Neuronal stem cell (in vitro differentiated cells): Measurements from ENCODE around the gene MICAL3.

Source experiments
- DNase-seq: peaks from one replicate; pipeline ENCODE4 v3.0.0-alpha.2; 2013; ENCODE audit warnings: low spot score
- H2AFZ ChIP-seq: one replicate; pipeline ENCODE4 v1.6.1; 2013; ENCODE audit warnings: mild to moderate bottlenecking, low read length, inconsistent platforms
- H2AK5ac ChIP-seq: 2 replicates; pipeline ENCODE4 v1.6.1; 2013; ENCODE audit warnings: low read depth, mild to moderate bottlenecking, inconsistent platforms, low read length, moderate library complexity, mixed read lengths
- H2BK120ac ChIP-seq: 2 replicates; pipeline ENCODE4 v1.6.1; 2013; ENCODE audit warnings: low read depth, mild to moderate bottlenecking, inconsistent platforms, low read length, moderate library complexity, mixed read lengths
- H2BK12ac ChIP-seq: one replicate; pipeline ENCODE4 v1.6.1; 2013; ENCODE audit warnings: low read length, inconsistent platforms
- H2BK15ac ChIP-seq: 2 replicates; pipeline ENCODE4 v1.6.1; 2013; ENCODE audit warnings: mild to moderate bottlenecking, low read length, inconsistent platforms, mixed read lengths
- H2BK5ac ChIP-seq: one replicate; pipeline ENCODE4 v1.6.1; 2013; ENCODE audit warnings: inconsistent platforms, mild to moderate bottlenecking, low read length, moderate library complexity
- H3K14ac ChIP-seq: one replicate; pipeline ENCODE4 v1.6.1; 2013; ENCODE audit warnings: low read length, inconsistent platforms
- H3K18ac ChIP-seq: 2 replicates; pipeline ENCODE4 v1.6.1; 2013; ENCODE audit warnings: low read length, inconsistent platforms
- H3K23ac ChIP-seq: 2 replicates; pipeline ENCODE4 v1.6.1; 2013; ENCODE audit warnings: low read depth, mild to moderate bottlenecking, mixed read lengths, low read length, inconsistent platforms; ENCODE audit not compliant: poor library complexity
- H3K27ac ChIP-seq: replicated peaks from 3 replicates; pipeline ENCODE4 v1.5.1; 2013; ENCODE audit warnings: low read length, inconsistent platforms
- H3K27me3 ChIP-seq, 3 experiments: 2 replicates each; pipeline ENCODE4 v1.6.1; 2013; ENCODE audit warnings: low read length in 3 of 3, mild to moderate bottlenecking in 2 of 3, inconsistent platforms in 1 of 3, low read depth in 1 of 3, mixed read lengths in 1 of 3, moderate library complexity in 1 of 3; ENCODE audit not compliant: control insufficient read depth in 3 of 3, insufficient read depth in 3 of 3
- H3K36me3 ChIP-seq, 2 donors: replicated peaks in 1 of 2; 2 replicates each; pipeline ENCODE4 v1.6.1; 2013; ENCODE audit warnings: low read length in 2 of 2; ENCODE audit not compliant: control insufficient read depth in 2 of 2, insufficient read depth in 2 of 2
- H3K4ac ChIP-seq: 2 replicates; pipeline ENCODE4 v1.6.1; 2013; ENCODE audit warnings: inconsistent platforms, mild to moderate bottlenecking, low read length, moderate library complexity
- H3K4me1 ChIP-seq, 2 donors: 1 replicate in 1 of 2; 2 replicates in 1 of 2; pipeline ENCODE4 v1.6.1; 2013; ENCODE audit warnings: low read length in 2 of 2, low read depth in 1 of 2; ENCODE audit not compliant: control insufficient read depth in 2 of 2, insufficient read depth in 1 of 2
- H3K4me2 ChIP-seq: one replicate; pipeline ENCODE4 v1.6.1; 2013; ENCODE audit warnings: mild to moderate bottlenecking, low read length, inconsistent platforms; ENCODE audit not compliant: insufficient read depth, poor library complexity, severe bottlenecking
- H3K4me3 ChIP-seq, 2 donors: 2 replicates each; pipeline ENCODE4 v1.5.1; 2013; ENCODE audit warnings: low read length in 2 of 2, mild to moderate bottlenecking in 2 of 2, inconsistent platforms in 1 of 2, moderate library complexity in 1 of 2
- H3K79me1 ChIP-seq: one replicate; pipeline ENCODE4 v1.6.1; 2013; ENCODE audit warnings: low read depth, mild to moderate bottlenecking, inconsistent platforms, low read length, moderate library complexity
- H3K9ac ChIP-seq: one replicate; pipeline ENCODE4 v1.6.1; 2013; ENCODE audit warnings: mild to moderate bottlenecking, low read depth, low read length, inconsistent platforms; ENCODE audit not compliant: poor library complexity
- H3K9me3 ChIP-seq, 2 donors: replicated peaks in 1 of 2; 2 replicates each; pipeline versions ENCODE3 to v1.6.1; 2013; ENCODE audit warnings: low read length in 2 of 2, mild to moderate bottlenecking in 2 of 2, inconsistent platforms in 1 of 2, low read depth in 1 of 2, mixed read lengths in 1 of 2, moderate library complexity in 1 of 2; ENCODE audit not compliant: control insufficient read depth in 2 of 2, insufficient read depth in 1 of 2
- H4K8ac ChIP-seq: one replicate; pipeline ENCODE4 v1.6.1; 2013; ENCODE audit warnings: low read depth, mild to moderate bottlenecking, inconsistent platforms, low read length, moderate library complexity
- H4K91ac ChIP-seq: one replicate; pipeline ENCODE4 v1.6.1; 2013; ENCODE audit warnings: low read length, low read depth, mild to moderate bottlenecking, inconsistent platforms; ENCODE audit not compliant: poor library complexity
- WGBS, 2 donors: extraction: QIAGEN DNeasy Blood & Tissue Kit; methylation state at CpG; one replicate each; pipeline ENCODE4 v1.1.7; 2013; ENCODE audit warnings: missing lambda C conversion rate in 2 of 2, mixed read lengths in 1 of 2; ENCODE audit not compliant: insufficient read length in 2 of 2, insufficient replicate concordance in 1 of 2; ENCODE audit errors: extremely low coverage in 2 of 2; 5-methylcytosine and 5-hydroxymethylcytosine counted together

MICAL3 gene

DNA sequence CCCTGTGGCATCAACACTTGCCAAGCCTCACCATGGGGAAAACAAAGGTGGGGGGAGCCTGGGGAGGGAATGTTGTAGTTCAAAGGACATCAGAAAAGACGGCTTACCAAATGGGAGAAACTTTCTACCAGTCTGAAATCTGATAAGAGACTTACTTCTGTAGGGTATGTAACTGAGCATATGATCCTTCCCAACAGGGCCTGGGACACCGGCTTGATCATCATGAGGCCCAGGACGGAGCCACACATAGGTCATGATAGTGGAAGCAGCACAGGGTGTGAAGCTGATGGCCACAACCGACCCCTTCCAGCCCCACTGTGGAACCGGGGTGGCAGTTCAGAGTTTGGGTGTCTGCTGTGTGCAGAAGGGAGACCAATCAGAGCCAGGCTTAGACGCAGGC lies 51.1 kb downstream of the MICAL3 start:
- Histone ChIP-seq H2AFZ (no peak overlapping the region), H3K23ac (no peak overlapping the region), H3K4me3 (no peak overlapping the region), H2BK5ac (no peak overlapping the region), H2BK15ac (no peak overlapping the region), H3K14ac (peak overlapping the region; percentile 10), H4K8ac (no peak overlapping the region), H3K4me1 (peaks cover 3 to 16% of the 10 kb centered on the region in 2 donors), H3K4ac (no peak overlapping the region), H3K4me2 (no peak overlapping the region), H2BK12ac (no peak overlapping the region), H3K9ac (peak overlapping the region; percentile 38), H3K27ac (no peak overlapping the region), H3K79me1 (peaks cover 4% of the 10 kb centered on the region), H3K9me3 (no peaks in the 10 kb centered on the region), H3K27me3 (no peaks in the 10 kb centered on the region), H4K91ac (no peak overlapping the region), H2AK5ac (peak overlapping the region; percentile 2), H3K18ac (peak overlapping the region; percentile 49), H2BK120ac (no peak overlapping the region), H3K36me3 (peaks cover 3 to 4% of the 10 kb centered on the region in 2 donors)
- no CpG with 5 or more reads among the region's 6 CpGs for WGBS, 2 donors
- no peak for DNase-seq

DNA sequence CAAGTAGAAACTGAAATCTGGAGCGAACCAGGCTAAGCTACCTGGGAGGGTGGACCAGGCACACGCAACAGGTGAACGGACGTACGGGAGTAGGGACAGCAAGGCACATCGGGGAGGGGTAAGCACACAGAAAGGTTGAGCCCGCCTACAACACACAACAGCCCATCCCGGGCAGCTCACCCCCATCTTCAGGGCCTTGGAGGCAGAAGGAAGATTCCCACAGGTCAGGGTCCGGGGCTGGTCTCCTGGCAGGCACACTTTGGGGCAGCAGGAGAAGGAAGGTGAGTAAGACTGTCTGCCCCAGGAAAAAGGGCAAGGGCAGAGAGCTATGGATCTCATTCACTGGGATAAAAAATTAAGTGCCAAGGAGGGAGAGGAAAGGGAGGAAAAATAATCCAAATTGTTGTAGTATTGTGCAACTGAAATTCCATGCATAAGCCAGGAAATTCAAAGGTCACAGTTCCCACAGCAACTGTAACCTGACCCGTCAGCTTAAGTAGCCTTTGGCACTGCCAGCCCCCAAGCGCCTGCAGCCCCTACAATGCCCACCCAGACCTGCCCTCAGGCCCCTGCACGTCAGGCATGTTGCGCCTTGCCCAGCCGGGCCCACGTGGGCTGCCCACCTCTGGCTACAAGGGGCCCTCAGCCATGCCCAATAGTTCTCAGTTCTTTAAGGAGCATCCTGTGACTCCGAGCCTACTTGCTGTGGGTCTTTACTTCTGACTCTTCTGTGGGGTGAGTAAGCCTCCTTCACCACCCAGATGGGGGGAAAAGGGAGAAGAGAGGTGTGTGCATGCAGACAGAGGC lies 51.8 kb downstream of the MICAL3 start:
- Histone ChIP-seq H3K79me1 (peaks cover 4% of the 10 kb centered on the region), H3K27me3 (no peaks in the 10 kb centered on the region), H3K14ac (no peak overlapping the region), H3K27ac (no peak overlapping the region), H3K18ac (peak overlapping the region; percentile 78), H2AFZ (no peak overlapping the region), H3K4me1 (peaks cover 3 to 16% of the 10 kb centered on the region in 2 donors), H4K8ac (no peak overlapping the region), H3K9ac (no peak overlapping the region), H3K23ac (peak overlapping the region; percentile 70), H4K91ac (peak overlapping the region; percentile 28), H3K4ac (no peak overlapping the region), H3K9me3 (no peaks in the 10 kb centered on the region), H2AK5ac (peak overlapping the region; percentile 82), H2BK15ac (no peak overlapping the region), H3K4me3 (no peak overlapping the region), H2BK12ac (no peak overlapping the region), H2BK120ac (no peak overlapping the region), H2BK5ac (no peak overlapping the region), H3K4me2 (no peak overlapping the region), H3K36me3 (peaks cover 3 to 4% of the 10 kb centered on the region in 2 donors)
- DNase-seq: no peak
- no CpG with 5 or more reads among the region's 16 CpGs for WGBS, 2 donors

DNA sequence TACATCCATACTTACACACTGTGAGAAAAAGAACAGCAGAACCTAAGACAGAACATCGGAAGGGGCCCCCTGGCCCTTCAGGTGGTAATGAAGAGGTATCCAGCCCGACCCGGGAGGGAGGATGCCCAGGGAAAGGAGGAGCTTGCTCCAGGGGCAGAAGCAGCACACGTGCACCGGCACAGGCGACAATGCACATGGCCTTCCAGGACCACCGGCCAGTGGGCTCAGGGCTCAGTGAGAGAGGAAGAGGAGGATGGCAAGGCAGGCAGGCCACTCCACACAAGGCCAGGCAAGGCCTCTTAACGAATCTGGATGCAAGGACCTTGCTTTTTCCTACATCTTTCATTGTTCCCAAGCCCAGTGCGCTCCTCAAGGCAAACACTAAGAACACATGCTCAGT lies 52.6 kb downstream of the MICAL3 start:
- Histone ChIP-seq H3K18ac (peak overlapping the region; percentile 40), H2BK120ac (peak overlapping the region; percentile 1), H3K9ac (peak overlapping the region; percentile 72), H3K36me3 (peaks cover 3 to 4% of the 10 kb centered on the region in 2 donors), H3K23ac (peak overlapping the region; percentile 77), H3K27ac (no peak overlapping the region), H3K4me3 (no peak overlapping the region), H3K14ac (peak overlapping the region; percentile 92), H3K79me1 (peaks cover 4% of the 10 kb centered on the region), H2BK5ac (peak overlapping the region; percentile 79), H3K4ac (no peak overlapping the region), H2BK12ac (peak overlapping the region; percentile 46), H3K4me2 (no peak overlapping the region), H2AK5ac (peak overlapping the region; percentile 16), H4K8ac (no peak overlapping the region), H3K4me1 (peaks cover 3 to 16% of the 10 kb centered on the region in 2 donors), H2BK15ac (no peak overlapping the region), H3K27me3 (no peaks in the 10 kb centered on the region), H2AFZ (no peak overlapping the region), H3K9me3 (no peaks in the 10 kb centered on the region), H4K91ac (no peak overlapping the region)
- no CpG with 5 or more reads among the region's 9 CpGs for WGBS, 2 donors
- DNase-seq: no peak

DNA sequence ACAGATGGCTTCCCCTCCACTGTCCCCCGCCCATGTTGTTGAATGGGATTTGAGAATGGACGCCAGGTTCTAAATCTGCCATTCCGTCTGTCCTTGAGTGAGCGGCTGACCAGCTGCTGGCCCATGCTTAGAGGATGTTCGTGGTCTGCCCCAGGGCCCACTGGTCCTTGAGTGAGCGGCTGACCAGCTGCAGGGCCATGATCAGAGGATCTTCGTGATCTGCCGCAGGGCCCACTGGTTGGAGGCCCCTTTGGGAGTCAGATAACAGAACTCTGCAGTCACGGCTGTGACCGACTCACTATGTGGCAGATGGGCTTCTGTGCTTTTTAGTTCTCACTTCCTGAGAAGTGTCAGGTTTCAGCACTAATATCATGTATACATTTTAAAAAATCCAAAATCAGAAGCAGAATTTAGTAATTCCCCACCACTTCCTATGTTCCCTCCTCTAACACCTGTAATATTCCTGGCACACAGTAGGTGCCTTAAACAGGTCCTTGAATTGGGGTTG lies 54.1 kb downstream of the MICAL3 start:
- no peak overlapping the region for H2BK5ac ChIP-seq
- H4K91ac ChIP-seq: no peak overlapping the region
- no peak overlapping the region for H2AK5ac ChIP-seq
- H3K79me1 ChIP-seq: peaks cover 4% of the 10 kb centered on the region
- no peak for DNase-seq
- no peak overlapping the region for H3K4ac ChIP-seq
- no peak overlapping the region for H2AFZ ChIP-seq
- H3K4me1 ChIP-seq: peaks cover 3 to 16% of the 10 kb centered on the region in 2 donors
- H4K8ac ChIP-seq: no peak overlapping the region
- no peak overlapping the region for H3K14ac ChIP-seq
- H3K9ac ChIP-seq: no peak overlapping the region
- WGBS, 2 donors: no CpG with 5 or more reads among the region's 10 CpGs
- no peaks in the 10 kb centered on the region for H3K9me3 ChIP-seq
- no peak overlapping the region for H3K4me3 ChIP-seq
- H3K36me3 ChIP-seq: peaks cover 3 to 4% of the 10 kb centered on the region in 2 donors
- no peak overlapping the region for H3K23ac ChIP-seq
- H2BK12ac ChIP-seq: no peak overlapping the region
- no peak overlapping the region for H2BK120ac ChIP-seq
- H3K4me2 ChIP-seq: no peak overlapping the region
- H3K27me3 ChIP-seq: no peaks in the 10 kb centered on the region
- H3K18ac ChIP-seq: no peak overlapping the region
- H3K27ac ChIP-seq: no peak overlapping the region
- no peak overlapping the region for H2BK15ac ChIP-seq
